BLaER1 treated with 17β-estradiol and CSF1 and Interleukin-3, amounts not matched to agents 10 nM and 100 nM (cell line): Measurements from ENCODE around the gene ZNF20.

Source experiments
- H3K27ac ChIP-seq, 11 experiments: shearing (Covaris generic); formaldehyde crosslinking; 2 replicates each; pipeline ENCODE4 v1.8.1; 2022
- H3K27me3 ChIP-seq, 11 experiments: shearing (Covaris generic); formaldehyde crosslinking; 2 replicates each; pipeline ENCODE4 v1.8.1; 2022
- H3K36me3 ChIP-seq, 11 experiments: shearing (Covaris generic); formaldehyde crosslinking; 2 replicates each; pipeline ENCODE4 v1.8.1; 2022
- H3K4me1 ChIP-seq, 10 experiments: shearing (Covaris generic); formaldehyde crosslinking; 2 replicates each; pipeline ENCODE4 v1.8.1; 2022
- H3K4me2 ChIP-seq, 11 experiments: shearing (Covaris generic); formaldehyde crosslinking; 2 replicates each; pipeline ENCODE4 v1.8.1; 2022
- H3K4me3 ChIP-seq, 10 experiments: shearing (Covaris generic); formaldehyde crosslinking; 2 replicates each; pipeline ENCODE4 v1.8.1; 2022
- H3K9ac ChIP-seq, 11 experiments: shearing (Covaris generic); formaldehyde crosslinking; 2 replicates each; pipeline ENCODE4 v1.8.1; 2022
- H3K9me3 ChIP-seq, 11 experiments: shearing (Covaris generic); formaldehyde crosslinking; replicated peaks in 1 of 11; 2 replicates each; pipeline ENCODE4 v1.8.1; 2022
- H4K20me1 ChIP-seq, 11 experiments: shearing (Covaris generic); formaldehyde crosslinking; 2 replicates each; pipeline ENCODE4 v1.8.1; 2022
- Cebpa-rat ChIP-seq, 11 experiments: shearing (Covaris generic); IDR thresholded peaks; 2 replicates each; pipeline ENCODE4 v1.8.1; 2022

ZNF20 gene

GRCh38 chr19:12156223-12157058 is 16.3 kb upstream of the ZNF20 start, which contains the start of gene ZNF625:
TSS of gene ZNF625 (minus strand) at chr19:12156734. CDS start at chr19:12156558, 176 bp downstream.
- Histone ChIP-seq H3K36me3 (peaks cover 0 to 9% (median 0%) of the 10 kb centered on the region in 11 experiments; a peak in 4 of 22 replicates), H3K4me2 (peak within 1 kb of the TSS; percentile 60 to 87 (median 75)), H3K27me3 (peaks cover 21 to 36% (median 32%) of the 10 kb centered on the region in 11 experiments), H3K9me3 (peaks cover 17 to 44% (median 28%) of the 10 kb centered on the region in 11 experiments), H3K4me1 (peaks cover 0 to 9% (median 0%) of the 10 kb centered on the region in 10 experiments; a peak in 3 of 20 replicates), H3K9ac (peak within 1 kb of the TSS; percentile 71 to 83 (median 81)), H4K20me1 (no peaks in the 10 kb centered on the region), H3K27ac (peak within 1 kb of the TSS; percentile 16 to 74 (median 61); a peak in 20 of 22 replicates), H3K4me3 (peak within 1 kb of the TSS; percentile 66 to 80 (median 74))
- no peak for TF ChIP-seq Cebpa-rat (IDR thresholded peaks at IDR 0.05)

GRCh38 chr19:12155324-12155860 is 15.2 kb upstream of the ZNF20 start:
- Histone ChIP-seq H3K4me2 (peak overlapping the region; percentile 60 to 87 (median 75)), H3K36me3 (peaks cover 0 to 16% (median 7%) of the 10 kb centered on the region in 11 experiments; a peak in 8 of 22 replicates), H3K9me3 (peaks cover 22 to 50% (median 30%) of the 10 kb centered on the region in 11 experiments), H3K27me3 (peaks cover 21 to 36% (median 32%) of the 10 kb centered on the region in 11 experiments), H4K20me1 (no peaks in the 10 kb centered on the region), H3K4me3 (peak overlapping the region; percentile 66 to 80 (median 74)), H3K27ac (peak overlapping the region in 4 of 11 experiments; percentile 45 to 74 (median 70); a peak in 5 of 22 replicates), H3K4me1 (peaks cover 0 to 9% (median 0%) of the 10 kb centered on the region in 10 experiments; a peak in 3 of 20 replicates), H3K9ac (peak overlapping the region; percentile 71 to 83 (median 81))
- TF ChIP-seq Cebpa-rat (IDR thresholded peaks at IDR 0.05) = no peak

GRCh38 chr19:12145348-12145747 is 5.2 kb upstream of the ZNF20 start:
- no peak for TF ChIP-seq Cebpa-rat (IDR thresholded peaks at IDR 0.05)
- Histone ChIP-seq H3K4me1 (peaks cover 10 to 13% (median 12%) of the 10 kb centered on the region in 10 experiments; a peak in 19 of 20 replicates), H3K36me3 (peaks cover 38 to 63% (median 43%) of the 10 kb centered on the region in 11 experiments)

GRCh38 chr19:12141405-12141736 is 1.2 kb upstream of the ZNF20 start:
- TF ChIP-seq Cebpa-rat (IDR thresholded peaks at IDR 0.05) = no peak
- peaks cover 22 to 38% (median 33%) of the 10 kb centered on the region in 10 experiments for H3K4me1 ChIP-seq
- H3K4me3 ChIP-seq = no peak overlapping the region
- H4K20me1 ChIP-seq = peaks cover 0 to 22% (median 6%) of the 10 kb centered on the region in 11 experiments; a peak in 9 of 22 replicates
- no peak overlapping the region for H3K27ac ChIP-seq
- H3K27me3 ChIP-seq = no peaks in the 10 kb centered on the region
- 0 out of 22 replicates have a peak overlapping the region, but pooled peaks of 1 of the 11 experiments have one; percentile 0 for H3K9ac ChIP-seq
- H3K4me2 ChIP-seq = peak overlapping the region; percentile 88 to 100 (median 97); a peak in 21 of 22 replicates
- peaks cover 24 to 46% (median 31%) of the 10 kb centered on the region in 11 experiments for H3K36me3 ChIP-seq
- peaks cover 21 to 38% (median 27%) of the 10 kb centered on the region in 11 experiments for H3K9me3 ChIP-seq

More at GRCh38 chr19:12145348-12145747, 5.2 kb upstream of the ZNF20 start:
- Histone ChIP-seq H3K27me3 (no peaks in the 10 kb centered on the region), H4K20me1 (peaks cover 0 to 7% (median 6%) of the 10 kb centered on the region in 11 experiments; a peak in 9 of 22 replicates), H3K9ac (no peak overlapping the region), H3K27ac (no peak overlapping the region), H3K4me3 (no peak overlapping the region), H3K9me3 (peaks cover 29 to 61% (median 52%) of the 10 kb centered on the region in 11 experiments), H3K4me2 (no peak overlapping the region)

GRCh38 chr19:12140545-12141404 is 625 bp upstream of the ZNF20 start:
- Histone ChIP-seq H3K9ac (peak overlapping the region in 10 of 11 experiments; percentile 8 to 89 (median 83); a peak in 16 of 22 replicates), H3K4me1 (peaks cover 22 to 38% (median 33%) of the 10 kb centered on the region in 10 experiments), H3K36me3 (peaks cover 24 to 46% (median 30%) of the 10 kb centered on the region in 11 experiments), H3K4me2 (peak overlapping the region; percentile 88 to 100 (median 97)), H3K27ac (peak overlapping the region in 5 of 11 experiments; percentile 22 to 90 (median 81); a peak in 5 of 22 replicates), H3K4me3 (peak overlapping the region; percentile 76 to 98 (median 88)), H3K9me3 (peaks cover 19 to 38% (median 25%) of the 10 kb centered on the region in 11 experiments), H4K20me1 (peaks cover 0 to 22% (median 6%) of the 10 kb centered on the region in 11 experiments; a peak in 9 of 22 replicates), H3K27me3 (no peaks in the 10 kb centered on the region)
- TF ChIP-seq Cebpa-rat (IDR thresholded peaks at IDR 0.05) = no peak

- Histone ChIP-seq H3K36me3 (peaks cover 27 to 46% (median 33%) of the 10 kb centered on the region in 11 experiments), H3K9ac (peak overlapping the region; percentile 77 to 90 (median 86)), H4K20me1 (peaks cover 0 to 22% (median 6%) of the 10 kb centered on the region in 11 experiments; a peak in 9 of 22 replicates), H3K27me3 (no peaks in the 10 kb centered on the region), H3K4me2 (peak overlapping the region; percentile 88 to 100 (median 97)), H3K27ac (peak overlapping the region in 10 of 11 experiments; percentile 73 to 90 (median 81); a peak in 21 of 22 replicates), H3K9me3 (peaks cover 19 to 38% (median 25%) of the 10 kb centered on the region in 11 experiments), H3K4me3 (peak overlapping the region; percentile 76 to 98 (median 88)), H3K4me1 (peaks cover 22 to 38% (median 33%) of the 10 kb centered on the region in 10 experiments)
- no peak for TF ChIP-seq Cebpa-rat (IDR thresholded peaks at IDR 0.05)
These were observed 881 bp downstream of the ZNF20 start for GRCh38 chr19:12139269-12139668.

- H3K4me1 ChIP-seq = peaks cover 22 to 38% (median 33%) of the 10 kb centered on the region in 10 experiments
- TF ChIP-seq Cebpa-rat (IDR thresholded peaks at IDR 0.05) = no peak
- H3K27ac ChIP-seq = no peak overlapping the region
- no peaks in the 10 kb centered on the region for H3K27me3 ChIP-seq
- no peak overlapping the region for H3K4me3 ChIP-seq
- peak overlapping the region in 6 of 11 experiments; percentile 2 to 99 (median 91); a peak in 4 of 22 replicates for H3K4me2 ChIP-seq
- H3K9ac ChIP-seq = no peak overlapping the region
- H3K36me3 ChIP-seq = peaks cover 46 to 58% (median 52%) of the 10 kb centered on the region in 11 experiments
- peaks cover 0 to 22% (median 6%) of the 10 kb centered on the region in 11 experiments; a peak in 9 of 22 replicates for H4K20me1 ChIP-seq
- H3K9me3 ChIP-seq = peaks cover 38 to 54% (median 43%) of the 10 kb centered on the region in 11 experiments
These were observed 2.8 kb downstream of the ZNF20 start for GRCh38 chr19:12137221-12137940.
